Type B pancreatic cell (in vitro differentiated cells): ENCODE measurements around the gene ATP8B4. TPM values are rescaled to one million over a fixed set of nuclear protein-coding genes. Genes with fewer than 3 reads are reported as not detected.
A peak's percentile ranks its signal among the peaks of the same experiment; 100 is the strongest.

ENCODE experiments used
- DNase-seq: peaks from one replicate; pipeline ENCODE4 v3.0.0; 2021; ENCODE audit warnings: mixed read lengths; ENCODE audit not compliant: unreplicated experiment; ENCODE audit errors: extremely low spot score
- H3K27ac Mint-ChIP-seq: 2 replicates; pipeline ENCODE4 v1.8.0; 2021; ENCODE audit warnings: mild to moderate bottlenecking, mixed read lengths
- H3K27me3 Mint-ChIP-seq: 2 replicates; pipeline ENCODE4 v1.8.0; 2021; ENCODE audit warnings: mixed read lengths
- H3K36me3 Mint-ChIP-seq: 2 replicates; pipeline ENCODE4 v1.8.0; 2021; ENCODE audit warnings: mixed read lengths
- H3K4me1 Mint-ChIP-seq: one replicate; pipeline ENCODE4 v1.8.0; 2021; ENCODE audit warnings: mixed read lengths; ENCODE audit not compliant: unreplicated experiment
- H3K4me3 Mint-ChIP-seq: 2 replicates; pipeline ENCODE4 v1.8.0; 2021; ENCODE audit warnings: mild to moderate bottlenecking, mixed read lengths
- H3K9me3 Mint-ChIP-seq: 2 replicates; pipeline ENCODE4 v1.8.0; 2021; ENCODE audit warnings: mixed read lengths
- CTCF ChIP-seq: fragments of 200-600 bp; sonication (generic); conservative IDR thresholded peaks from 2 replicates; pipeline ENCODE4 v1.5.0; 2021; ENCODE audit warnings: antibody characterized with exemption, mild to moderate bottlenecking
- total RNA-seq: library from RNA; stranded (reverse); gene quantifications from 2 replicates; pipeline ENCODE4 v1.2.1, GENCODE V29; 2021; ENCODE audit warnings: low replicate concordance

Gene ATP8B4
- total RNA-seq, 1 donor from 2014 or later: 2.2 TPM

GRCh38 chr15:50028326-50028725, 90.7 kb downstream of the ATP8B4 start:
- peak overlapping the region; percentile 33 for H3K27ac Mint-ChIP-seq
- TF ChIP-seq CTCF: no peak
- H3K27me3 Mint-ChIP-seq: no peaks in the 10 kb centered on the region
- H3K4me3 Mint-ChIP-seq: no peak overlapping the region
- DNase-seq: no peak
- peaks cover 5% of the 10 kb centered on the region for H3K9me3 Mint-ChIP-seq
- no peaks in the 10 kb centered on the region for H3K36me3 Mint-ChIP-seq
- H3K4me1 Mint-ChIP-seq: peaks cover 14% of the 10 kb centered on the region

- DNase-seq: no peak
- peaks cover 11% of the 10 kb centered on the region for H3K4me1 Mint-ChIP-seq
- H3K9me3 Mint-ChIP-seq: peaks cover 5% of the 10 kb centered on the region
- H3K27me3 Mint-ChIP-seq: no peaks in the 10 kb centered on the region
- no peak for TF ChIP-seq CTCF
- H3K27ac Mint-ChIP-seq: no peak overlapping the region
- no peak overlapping the region for H3K4me3 Mint-ChIP-seq
- H3K36me3 Mint-ChIP-seq: no peaks in the 10 kb centered on the region
Observed at GRCh38 chr15:50024281-50024680, 94.8 kb downstream of the ATP8B4 start.

- no peak overlapping the region for H3K27ac Mint-ChIP-seq
- no peaks in the 10 kb centered on the region for H3K4me1 Mint-ChIP-seq
- no peaks in the 10 kb centered on the region for H3K27me3 Mint-ChIP-seq
- H3K36me3 Mint-ChIP-seq: no peaks in the 10 kb centered on the region
- H3K9me3 Mint-ChIP-seq: no peaks in the 10 kb centered on the region
- TF ChIP-seq CTCF: no peak
- DNase-seq: no peak
- no peak overlapping the region for H3K4me3 Mint-ChIP-seq
Observed at GRCh38 chr15:50018491-50018890, 100.5 kb downstream of the ATP8B4 start.

GRCh38 chr15:50017522-50017921, 101.5 kb downstream of the ATP8B4 start:
- DNase-seq: no peak
- Mint-ChIP-seq H3K27ac (no peak overlapping the region), H3K9me3 (no peaks in the 10 kb centered on the region), H3K27me3 (no peaks in the 10 kb centered on the region), H3K4me1 (no peaks in the 10 kb centered on the region), H3K36me3 (no peaks in the 10 kb centered on the region), H3K4me3 (no peak overlapping the region)
- no peak for TF ChIP-seq CTCF

- no peak overlapping the region for H3K4me3 Mint-ChIP-seq
- H3K4me1 Mint-ChIP-seq: no peaks in the 10 kb centered on the region
- no peak overlapping the region for H3K27ac Mint-ChIP-seq
- TF ChIP-seq CTCF: no peak
- no peak for DNase-seq
- no peaks in the 10 kb centered on the region for H3K9me3 Mint-ChIP-seq
- H3K36me3 Mint-ChIP-seq: no peaks in the 10 kb centered on the region
- H3K27me3 Mint-ChIP-seq: no peaks in the 10 kb centered on the region
Observed at GRCh38 chr15:50016951-50017350, 102.1 kb downstream of the ATP8B4 start.

- no peak for DNase-seq
- H3K4me3 Mint-ChIP-seq: no peak overlapping the region
- H3K4me1 Mint-ChIP-seq: no peaks in the 10 kb centered on the region
- no peak overlapping the region for H3K27ac Mint-ChIP-seq
- no peaks in the 10 kb centered on the region for H3K36me3 Mint-ChIP-seq
- no peak for TF ChIP-seq CTCF
- no peaks in the 10 kb centered on the region for H3K27me3 Mint-ChIP-seq
- peaks cover 3% of the 10 kb centered on the region for H3K9me3 Mint-ChIP-seq
Observed at GRCh38 chr15:50012790-50013189, 106.2 kb downstream of the ATP8B4 start.
